ENCODE measurements around the gene TMEM263.

TMEM263 gene

GRCh38 chr12:106957583-106957982 lies 1.9 kb downstream of the TMEM263 start:
- no peak overlapping the region for H3K4me3 ChIP-seq (ENCODE audit: low read depth in 1 of 2, low read length in 1 of 2)

GRCh38 chr12:106960443-106960842 lies 4.7 kb downstream of the TMEM263 start:
- Histone ChIP-seq H3K4me1 (ENCODE audit: control insufficient read depth in 1 of 2, insufficient read depth in 1 of 2, low read depth in 1 of 2, low read length in 1 of 2) (peaks cover 14 to 17% of the 10 kb centered on the region in 2 experiments), H3K36me3 (no peaks in the 10 kb centered on the region), H3K9me3 (no peaks in the 10 kb centered on the region), H3K27ac (no peak overlapping the region), H3K4me3 (ENCODE audit: low read depth in 1 of 2, low read length in 1 of 2) (no peak overlapping the region), H3K27me3 (peaks cover 25% of the 10 kb centered on the region)
- no peak for TF ChIP-seq CTCF (IDR thresholded peaks at IDR 0.05)

More at GRCh38 chr12:106957583-106957982, 1.9 kb downstream of the TMEM263 start:
- no peak for TF ChIP-seq CTCF (IDR thresholded peaks at IDR 0.05)
- Histone ChIP-seq H3K27me3 (peaks cover 54% of the 10 kb centered on the region), H3K9me3 (no peaks in the 10 kb centered on the region), H3K27ac (no peak overlapping the region), H3K4me1 (ENCODE audit: control insufficient read depth in 1 of 2, insufficient read depth in 1 of 2, low read depth in 1 of 2, low read length in 1 of 2) (peaks cover 17% of the 10 kb centered on the region in 2 experiments), H3K36me3 (no peaks in the 10 kb centered on the region)

GRCh38 chr12:106962286-106962685 lies 6.6 kb downstream of the TMEM263 start:
- Histone ChIP-seq H3K4me1 (ENCODE audit: control insufficient read depth in 1 of 2, insufficient read depth in 1 of 2, low read depth in 1 of 2, low read length in 1 of 2) (peaks cover 2 to 3% of the 10 kb centered on the region in 2 experiments), H3K36me3 (no peaks in the 10 kb centered on the region), H3K9me3 (no peaks in the 10 kb centered on the region), H3K4me3 (ENCODE audit: low read depth in 1 of 2, low read length in 1 of 2) (no peak overlapping the region), H3K27ac (no peak overlapping the region), H3K27me3 (peaks cover 7% of the 10 kb centered on the region)
- TF ChIP-seq CTCF (IDR thresholded peaks at IDR 0.05), result no peak

- Histone ChIP-seq H3K4me3 (ENCODE audit: low read depth in 1 of 2, low read length in 1 of 2) (no peak overlapping the region), H3K27me3 (no peaks in the 10 kb centered on the region), H3K27ac (no peak overlapping the region), H3K9me3 (no peaks in the 10 kb centered on the region), H3K36me3 (no peaks in the 10 kb centered on the region), H3K4me1 (ENCODE audit: control insufficient read depth in 1 of 2, insufficient read depth in 1 of 2, low read depth in 1 of 2, low read length in 1 of 2) (no peaks in the 10 kb centered on the region)
- TF ChIP-seq CTCF (IDR thresholded peaks at IDR 0.05), result no peak
Observed at GRCh38 chr12:106964526-106964925, 8.8 kb downstream of the TMEM263 start.

DNA sequence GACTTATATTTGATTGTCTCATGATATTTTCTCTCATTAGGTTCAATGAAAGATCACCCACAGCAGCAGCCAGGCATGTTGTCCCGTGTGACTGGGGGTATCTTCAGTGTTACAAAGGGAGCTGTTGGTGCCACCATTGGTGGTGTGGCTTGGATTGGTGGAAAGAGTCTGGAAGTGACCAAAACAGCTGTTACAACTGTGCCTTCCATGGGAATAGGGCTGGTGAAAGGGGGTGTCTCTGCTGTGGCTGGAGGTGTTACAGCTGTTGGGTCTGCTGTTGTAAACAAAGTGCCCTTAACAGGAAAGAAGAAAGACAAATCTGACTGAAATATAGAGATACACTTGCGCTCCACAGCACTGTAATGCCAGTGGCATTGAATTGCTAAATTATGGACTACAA lies 15.4 kb downstream of the TMEM263 start:
- H3K27ac ChIP-seq, result no peak overlapping the region
- H3K4me3 ChIP-seq (ENCODE audit: low read depth in 1 of 2, low read length in 1 of 2), result no peak overlapping the region
- no peaks in the 10 kb centered on the region for H3K9me3 ChIP-seq
- H3K27me3 ChIP-seq, result no peaks in the 10 kb centered on the region
- H3K4me1 ChIP-seq (ENCODE audit: control insufficient read depth in 1 of 2, insufficient read depth in 1 of 2, low read depth in 1 of 2, low read length in 1 of 2), result no peaks in the 10 kb centered on the region
- H3K36me3 ChIP-seq, result no peaks in the 10 kb centered on the region
- TF ChIP-seq CTCF (IDR thresholded peaks at IDR 0.05), result no peak

DNA sequence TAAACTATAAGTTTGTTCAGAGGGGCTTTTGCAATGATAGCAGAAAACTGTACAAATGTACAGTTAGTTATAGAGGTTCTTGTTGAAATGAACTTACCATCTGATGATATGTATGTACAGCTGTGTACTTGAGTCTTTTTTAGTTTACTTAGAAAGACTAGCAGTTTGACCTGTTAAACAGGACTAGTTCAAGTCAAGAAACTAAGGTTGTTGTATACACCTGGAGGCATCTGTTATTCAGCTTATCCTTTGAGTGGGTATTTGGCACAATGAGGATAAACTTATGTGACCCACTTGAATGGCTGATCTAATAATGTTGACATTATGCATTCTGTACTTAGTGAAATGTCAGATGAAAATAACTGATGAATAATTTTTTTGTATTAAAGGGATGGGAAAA lies 17.8 kb downstream of the TMEM263 start:
- no peak for TF ChIP-seq CTCF (IDR thresholded peaks at IDR 0.05)
- Histone ChIP-seq H3K27ac (no peak overlapping the region), H3K4me3 (ENCODE audit: low read depth in 1 of 2, low read length in 1 of 2) (no peak overlapping the region), H3K9me3 (no peaks in the 10 kb centered on the region), H3K4me1 (ENCODE audit: control insufficient read depth in 1 of 2, insufficient read depth in 1 of 2, low read depth in 1 of 2, low read length in 1 of 2) (no peaks in the 10 kb centered on the region), H3K27me3 (no peaks in the 10 kb centered on the region), H3K36me3 (no peaks in the 10 kb centered on the region)

Data from neutrophil (primary cell).